ENCODE measurements around the gene MBTPS1.
A peak's percentile ranks its signal among the peaks of the same experiment; 100 is the strongest.

MBTPS1 gene

DNA sequence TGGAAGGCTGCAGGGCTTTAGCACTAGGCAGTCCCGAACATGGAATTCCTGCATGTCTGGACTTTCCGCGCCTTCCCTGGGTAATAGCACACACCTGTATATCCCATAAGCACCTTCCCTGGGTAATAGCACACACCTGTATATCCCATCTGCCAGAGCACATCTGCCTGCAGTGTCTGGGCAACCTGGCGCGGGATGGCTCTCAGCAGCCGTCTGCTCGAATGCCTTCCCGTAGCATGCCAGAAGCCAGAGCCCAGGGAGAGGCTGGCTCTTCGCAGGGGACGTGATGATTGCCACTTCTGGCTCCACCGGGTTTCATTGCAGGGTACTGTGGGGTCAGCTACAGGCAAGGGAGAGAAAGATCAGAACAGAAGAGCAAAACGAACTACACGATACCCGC lies 21.3 kb downstream of the MBTPS1 start:
- DNase-seq, result no peak

DNA sequence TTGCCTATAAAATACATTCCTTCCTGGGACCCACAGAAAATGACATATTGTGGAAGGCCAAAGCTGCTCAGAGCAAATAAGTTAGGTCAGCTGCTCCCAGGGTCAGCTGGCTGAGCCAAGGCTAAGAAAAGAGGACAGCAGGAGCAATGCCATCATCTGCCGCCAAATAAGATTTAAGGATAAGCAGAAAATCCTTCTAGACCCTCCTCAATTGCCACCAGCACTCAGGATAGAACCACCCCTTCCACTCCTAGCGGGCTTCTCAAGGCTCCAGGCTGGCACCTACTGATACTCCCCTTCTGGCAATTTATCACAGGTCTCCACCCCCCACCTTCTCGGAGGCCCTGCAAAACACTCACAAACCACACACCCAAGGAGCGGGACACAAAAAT lies 22.9 kb downstream of the MBTPS1 start:
- no peak for DNase-seq

- DNase-seq, result no peak
Observed at GRCh38 chr16:84093120-84093878, 23.4 kb downstream of the MBTPS1 start.

GRCh38 chr16:84091460-84091859 lies 25.3 kb downstream of the MBTPS1 start:
- no peak for DNase-seq

- no peak for DNase-seq
Observed at GRCh38 chr16:84090211-84090610, 26.5 kb downstream of the MBTPS1 start.

DNA sequence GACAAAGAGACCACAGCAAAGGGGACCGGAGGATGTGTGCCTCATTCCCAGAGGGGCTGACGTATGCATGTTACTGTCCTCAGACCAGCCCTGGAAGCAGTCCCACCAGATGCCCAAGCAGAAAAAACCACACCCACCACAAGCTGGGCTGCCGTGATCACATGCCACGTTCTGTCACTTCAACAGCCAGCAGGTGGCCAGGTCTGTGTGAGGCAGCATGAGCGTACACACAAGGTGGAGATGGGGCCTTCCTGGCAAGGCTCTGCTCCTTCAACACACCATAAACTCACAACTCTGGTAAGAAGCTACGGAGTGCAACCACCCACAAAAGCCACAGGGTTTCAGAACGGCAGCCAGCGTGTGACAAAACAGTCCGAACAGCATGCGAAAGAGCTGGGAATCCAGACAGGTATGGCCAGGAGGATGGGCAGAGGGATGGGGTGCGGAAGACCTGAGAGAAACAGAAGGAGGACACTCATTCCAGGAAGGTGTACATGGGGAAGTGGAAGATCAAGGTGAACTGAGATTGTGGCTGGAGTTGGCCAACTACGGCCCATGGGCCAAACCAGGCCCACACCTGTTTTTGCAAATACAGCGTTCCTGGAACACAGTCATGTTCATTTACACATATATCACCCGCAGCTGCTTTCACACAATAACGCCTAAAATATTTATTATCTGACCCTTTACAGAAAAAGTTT lies 27.9 kb downstream of the MBTPS1 start:
- no peak for DNase-seq

DNA sequence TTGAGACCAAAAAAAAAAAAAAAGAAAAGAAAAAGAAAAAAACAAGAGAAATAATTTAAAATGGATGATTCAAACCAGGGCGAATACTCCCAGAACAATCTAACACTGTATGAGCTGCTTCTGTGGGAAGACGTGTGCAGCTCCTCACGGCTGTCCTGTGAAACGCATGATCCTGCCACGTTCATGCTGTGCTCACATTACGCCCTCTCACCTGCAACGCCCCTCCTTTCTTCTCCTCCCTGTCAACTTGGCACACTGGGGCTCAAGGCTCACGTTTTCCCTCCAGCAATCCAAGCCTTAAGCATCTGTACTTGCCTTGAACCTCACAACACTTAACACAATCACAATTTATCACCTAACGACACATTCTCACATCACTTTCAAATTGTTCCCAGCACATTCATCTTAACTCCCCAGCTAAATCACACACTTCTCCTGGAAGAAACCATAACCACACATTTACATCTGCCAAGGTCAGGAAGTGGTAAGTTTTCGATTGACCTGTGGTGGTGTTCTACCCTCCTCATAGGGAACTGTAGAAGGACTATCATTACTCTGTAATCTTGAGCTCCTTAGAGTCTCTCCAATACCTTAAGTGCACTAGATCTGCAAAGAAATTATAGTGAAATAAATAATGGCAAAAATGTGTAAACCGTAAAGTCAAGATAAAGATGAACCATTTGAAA lies 29.1 kb downstream of the MBTPS1 start:
- DNase-seq, result no peak

DNA sequence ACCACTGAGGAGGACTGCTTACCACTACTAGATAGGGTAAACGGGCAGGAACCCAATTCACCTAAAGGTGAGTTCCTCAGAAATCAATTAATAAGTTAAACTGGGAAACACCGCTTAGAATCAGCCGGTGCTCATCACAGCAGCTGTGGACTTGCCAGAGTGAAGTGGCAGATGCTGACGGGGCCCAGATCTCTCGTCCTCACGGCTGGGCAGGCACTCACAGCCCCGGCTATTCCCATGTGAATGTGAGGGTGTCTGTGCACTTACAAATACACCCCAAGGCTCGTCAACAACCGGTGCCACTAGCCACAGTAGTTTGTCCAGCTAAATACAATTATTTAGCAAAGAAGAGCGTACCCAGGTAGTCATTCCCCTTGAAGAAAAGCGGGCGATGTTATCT lies 29.7 kb downstream of the MBTPS1 start:
- no peak for DNase-seq

GRCh38 chr16:84086341-84086740 lies 30.4 kb downstream of the MBTPS1 start:
- DNase-seq, result no peak

GRCh38 chr16:84085773-84086172 lies 31.0 kb downstream of the MBTPS1 start:
- no peak for DNase-seq

DNA sequence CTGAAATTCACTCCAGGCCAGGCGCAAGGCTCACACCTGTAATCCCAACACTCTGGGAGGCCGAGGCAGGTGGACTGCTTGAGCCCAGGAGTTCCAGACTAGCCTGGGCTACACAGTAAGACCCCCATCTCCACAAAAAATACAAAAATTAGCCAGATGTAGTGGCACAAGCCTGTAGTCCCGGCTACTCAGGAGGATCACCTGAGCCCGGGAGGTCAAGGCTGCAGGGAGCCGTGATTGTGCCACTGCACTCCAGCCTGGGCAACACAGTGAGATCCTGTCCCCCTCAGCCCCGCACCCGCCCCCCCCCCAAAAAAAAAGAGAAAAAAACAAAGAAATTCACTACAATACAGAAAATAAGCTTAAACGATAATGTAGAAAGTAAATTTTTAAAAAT lies 31.5 kb downstream of the MBTPS1 start:
- DNase-seq, result no peak

DNA sequence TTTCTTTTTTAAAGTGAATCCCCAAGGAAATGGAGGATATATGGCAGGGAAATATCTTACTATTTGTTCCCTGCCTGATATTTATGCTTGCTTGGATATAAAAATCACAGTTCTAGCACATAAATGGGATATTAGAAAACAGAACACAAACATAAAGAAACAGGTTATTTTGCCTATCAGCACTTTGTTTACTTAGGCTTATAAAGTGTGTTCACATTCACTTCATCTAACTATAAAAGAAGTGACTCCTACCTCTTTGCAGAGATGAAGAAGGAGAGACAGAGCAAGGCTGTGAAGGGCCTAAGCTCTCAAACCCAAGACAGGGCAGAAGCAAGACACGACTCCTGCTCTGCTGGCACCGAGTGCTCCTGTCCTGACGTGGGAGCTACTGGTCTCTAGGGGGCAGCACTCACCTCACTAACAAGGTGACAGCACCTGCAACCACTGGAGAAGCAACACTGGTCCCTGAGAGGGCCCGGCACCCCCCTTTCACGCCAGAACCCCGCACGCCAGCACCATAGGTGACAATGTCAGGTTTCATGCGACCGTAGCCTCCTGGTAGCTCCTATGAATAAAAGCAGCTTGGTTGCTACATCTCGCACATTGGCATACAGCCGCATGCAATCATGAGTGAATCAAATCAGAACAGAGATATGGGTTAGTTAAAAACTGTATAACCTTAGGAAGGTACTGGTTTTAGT lies 32.0 kb downstream of the MBTPS1 start:
- DNase-seq, result peak in 1 of 2 experiments; percentile 6

DNA sequence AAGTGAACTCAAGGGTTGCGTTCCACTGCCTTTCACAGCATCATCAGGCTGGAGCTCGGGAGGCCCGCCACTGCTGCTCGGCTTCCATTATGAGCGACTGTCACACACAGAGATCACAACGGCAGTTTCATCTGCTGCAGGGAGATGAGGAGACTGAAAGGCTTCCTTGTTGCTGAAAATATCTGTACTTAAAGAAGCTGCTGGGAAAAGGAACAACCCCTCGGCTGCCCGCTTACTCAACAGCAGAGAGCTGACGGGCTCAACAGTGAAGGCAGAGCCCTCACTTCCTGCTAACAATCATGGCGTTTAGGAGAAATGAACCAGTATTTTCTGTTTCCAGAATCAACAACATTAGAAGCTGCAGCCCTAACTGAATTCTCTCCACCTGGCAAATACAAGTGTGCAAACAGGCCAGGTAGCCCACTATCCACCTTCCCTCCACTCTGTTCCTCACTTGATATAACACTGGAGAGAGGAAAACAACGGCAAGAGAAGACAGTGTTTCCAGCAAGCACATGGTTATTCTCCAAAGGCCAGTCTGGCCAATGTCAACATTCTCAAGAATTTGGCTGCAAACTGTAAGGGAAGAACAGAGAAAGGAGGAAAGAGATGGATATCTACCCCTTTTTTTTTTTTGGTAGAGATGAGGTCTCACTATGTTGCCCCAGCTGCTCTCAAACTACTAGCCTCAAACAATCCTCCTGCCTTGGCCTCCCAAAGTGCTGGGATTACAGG lies 33.7 kb downstream of the MBTPS1 start:
- no peak for DNase-seq

DNA sequence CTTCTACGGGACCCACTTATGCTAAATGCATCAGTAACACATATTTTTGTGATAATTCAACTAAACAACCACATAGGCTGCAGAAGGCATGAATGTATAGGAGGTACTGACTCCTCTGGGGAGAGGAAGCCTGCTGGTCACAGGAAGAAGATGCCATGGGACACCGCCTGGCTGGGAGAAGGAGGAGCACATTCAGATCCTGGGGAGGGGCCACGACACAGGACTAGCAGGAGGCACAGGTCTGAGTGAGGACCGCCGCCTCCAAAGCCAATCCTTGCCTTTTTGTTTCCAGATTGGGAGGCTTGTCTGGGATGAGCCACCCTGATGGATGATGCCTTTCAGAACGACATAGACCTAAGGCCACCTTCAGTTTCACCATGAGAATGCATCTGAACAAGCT lies 34.6 kb downstream of the MBTPS1 start:
- no peak for DNase-seq

DNA sequence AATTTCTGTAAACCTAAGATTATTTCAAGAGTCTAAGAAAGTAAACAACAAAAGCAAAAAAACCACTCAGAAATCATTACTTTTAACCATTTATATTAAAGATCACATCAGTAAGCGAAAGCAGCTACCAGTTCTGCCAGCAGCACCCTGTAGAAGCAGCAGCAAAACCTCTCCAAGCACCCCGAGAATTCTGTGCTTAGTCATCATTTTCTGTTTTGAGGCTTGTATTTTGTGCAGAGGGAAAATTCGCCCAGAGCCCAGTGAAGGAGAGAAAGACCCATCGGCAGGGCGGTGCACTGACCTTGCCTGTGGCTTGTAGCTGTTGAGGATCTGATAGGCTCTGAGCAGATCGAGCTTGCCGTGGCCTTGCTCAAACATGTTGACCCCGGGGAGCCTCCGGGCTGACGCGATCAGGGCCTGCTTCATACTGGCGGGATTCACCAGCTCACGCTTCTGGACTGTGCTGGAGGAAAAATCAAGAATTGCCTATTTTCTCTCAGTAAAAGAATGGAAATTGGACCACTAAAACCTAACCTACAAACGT lies 35.2 kb downstream of the MBTPS1 start:
- no peak for DNase-seq

DNA sequence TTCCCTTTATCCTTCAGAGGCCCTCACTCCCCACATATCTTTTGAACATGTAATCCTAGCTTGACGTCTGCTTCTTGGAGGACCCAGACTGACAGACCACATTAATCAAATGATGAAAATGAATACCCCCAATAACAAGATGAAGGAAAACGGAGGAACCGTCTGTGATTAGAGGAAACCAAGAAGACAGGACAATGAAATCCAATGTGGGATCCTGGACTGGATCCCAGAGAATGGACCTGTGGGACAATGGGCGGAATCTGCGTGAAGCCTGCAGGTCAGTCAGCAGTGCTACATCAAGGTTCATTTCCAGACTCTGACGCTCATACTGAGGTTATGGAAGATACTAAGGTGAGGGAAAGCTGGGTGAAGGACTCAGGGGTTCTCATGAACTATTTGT lies 35.9 kb downstream of the MBTPS1 start:
- DNase-seq, result no peak

GRCh38 chr16:84080378-84080777 lies 36.4 kb downstream of the MBTPS1 start:
- no peak for DNase-seq

DNA sequence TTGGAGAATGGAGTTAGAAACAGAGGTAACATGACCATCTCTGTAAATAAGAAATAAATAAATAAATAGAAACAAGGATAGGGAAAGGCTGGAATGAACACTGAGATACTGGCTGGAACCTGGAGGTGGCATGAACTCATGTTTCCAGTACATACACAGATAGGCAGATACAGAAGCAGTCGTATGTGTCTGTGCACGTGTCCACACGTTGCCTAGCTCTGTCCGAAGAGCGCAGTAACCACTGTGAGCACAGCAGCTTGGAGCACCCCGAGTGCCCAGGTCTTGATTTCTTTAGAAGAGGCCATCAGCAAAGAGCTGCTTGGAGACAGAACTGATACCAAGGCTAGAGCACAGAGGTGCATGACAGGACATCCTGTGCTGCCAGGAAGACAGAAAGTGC lies 37.1 kb downstream of the MBTPS1 start:
- DNase-seq, result no peak

DNA sequence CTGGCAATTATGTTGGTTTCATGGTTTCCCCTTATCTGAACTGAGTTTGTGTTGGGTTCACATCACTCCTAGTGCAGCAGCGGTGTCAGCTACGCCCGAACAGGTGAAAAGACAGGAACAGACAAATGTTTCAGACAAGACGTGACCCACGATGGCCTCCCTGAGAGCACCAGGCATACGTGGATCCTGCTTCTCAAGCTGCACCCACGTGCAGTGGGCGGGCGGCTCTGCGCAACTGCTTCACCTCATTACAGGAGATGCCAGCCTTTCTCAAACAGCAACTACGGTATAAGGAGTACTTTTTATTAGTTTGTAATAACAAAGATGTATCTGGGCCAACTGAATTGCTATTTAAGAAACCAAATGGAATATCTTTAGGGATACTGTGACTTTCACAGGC lies 41.4 kb downstream of the MBTPS1 start:
- no peak for DNase-seq

GRCh38 chr16:84074721-84075120 lies 42.0 kb downstream of the MBTPS1 start:
- no peak for DNase-seq

DNA sequence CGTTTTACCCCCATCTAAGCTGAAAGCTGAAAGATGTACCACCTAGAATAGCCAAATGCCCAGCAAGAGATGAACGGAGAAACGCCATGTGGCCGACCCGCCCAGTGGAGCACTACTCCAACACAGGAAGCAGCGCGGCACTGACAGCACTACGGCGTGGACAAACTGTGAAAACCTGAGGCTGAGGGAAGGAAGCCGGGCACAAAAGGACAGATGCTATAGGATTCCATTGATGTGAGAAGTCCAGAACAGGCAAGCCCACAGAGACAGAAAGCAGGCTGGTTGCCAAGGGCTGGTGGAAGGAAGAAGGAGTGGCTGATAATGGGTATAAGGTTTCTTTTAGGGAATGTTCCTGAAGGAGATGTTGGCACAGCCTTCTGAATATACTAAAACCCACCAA lies 44.7 kb downstream of the MBTPS1 start:
- DNase-seq, result no peak

DNA sequence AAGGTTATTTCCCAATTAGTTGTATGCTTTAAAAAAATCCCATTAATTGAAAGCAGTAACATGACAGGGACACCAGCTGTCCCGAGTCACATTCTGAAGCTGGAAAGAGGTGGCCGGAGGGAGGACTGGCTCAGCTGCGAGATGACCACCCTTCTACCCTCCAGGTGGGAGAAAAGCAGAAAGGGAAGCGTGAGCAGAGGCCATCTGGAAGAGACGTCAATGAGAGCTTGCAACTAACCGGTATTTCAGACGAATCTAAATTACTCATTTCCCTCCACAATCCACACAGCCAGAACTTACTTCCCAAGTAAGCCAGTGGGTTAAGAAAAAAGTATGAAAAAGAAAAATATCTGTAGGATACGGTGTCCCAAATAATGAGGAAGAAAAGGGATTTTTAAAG lies 45.6 kb downstream of the MBTPS1 start:
- DNase-seq, result no peak

- DNase-seq, result no peak
Observed at GRCh38 chr16:84069540-84069939, 47.2 kb downstream of the MBTPS1 start.

Measured in NCI-H1930 (cell line).